22Rv1 (cell line): ENCODE data around the gene MXRA7.

ENCODE experiments used
- CTCF ChIP-seq: fragments of 450-650 bp; IDR thresholded peaks from 2 replicates; pipeline ENCODE4 v1.5.1; 2017; ENCODE audit warnings: mild to moderate bottlenecking
- ZFX ChIP-seq: fragments of 450-650 bp; IDR thresholded peaks from 2 replicates; pipeline ENCODE4 v1.6.1; 2017; ENCODE audit warnings: antibody characterized with exemption, borderline replicate concordance

GRCh38 chr17:76670020-76670717 lies 40.6 kb downstream of the MXRA7 start:
- no peak for TF ChIP-seq CTCF
- TF ChIP-seq ZFX = no peak
